Bronchial epithelial cell (primary cell): ENCODE results near the gene PCDHA9. TPM values are rescaled to one million over a fixed set of nuclear protein-coding genes. Genes with fewer than 3 reads are reported as not detected.
"Not testable (repeated sequence)": the region's sequence is repeated elsewhere in the genome, so short reads cannot be mapped to it uniquely, and the experiment has no call there.

Experiments used
- DNase-seq: peaks from one replicate; pipeline ENCODE4 v3.0.0-alpha.2; 2010; ENCODE audit warnings: low read depth
- FAIRE-seq: peaks from 2 replicates; lab custom pipeline; 2011; peaks lifted over from hg19 to GRCh38; lab: Jason Lieb, UNC
- H3K27me3 ChIP-seq: 2 replicates; pipeline ENCODE4 v1.5.1; 2011; ENCODE audit warnings: low read length; ENCODE audit not compliant: control insufficient read depth, insufficient read depth
- H3K36me3 ChIP-seq: 2 replicates; pipeline ENCODE4 v1.5.1; 2011; ENCODE audit warnings: low read length; ENCODE audit not compliant: control insufficient read depth, insufficient read depth
- H3K4me3 ChIP-seq: 2 replicates; pipeline ENCODE4 v1.5.1; 2011; ENCODE audit warnings: mild to moderate bottlenecking, low read depth, low read length, control low read depth
- CTCF ChIP-seq: IDR thresholded peaks from 2 replicates; pipeline ENCODE4 v1.5.1; 2011; ENCODE audit warnings: mild to moderate bottlenecking, moderate library complexity, low read length, control low read depth, inconsistent platforms; ENCODE audit not compliant: insufficient read depth, severe bottlenecking
- total RNA-seq: library from RNA; depleted of rRNA; stranded (reverse); fragments of >200 nt; gene quantifications from 2 replicates; pipeline ENCODE4 v1.2.1, GENCODE V29; 2014

PCDHA9 gene
- total RNA-seq, 1 donor from 2014 or later: under 0.01 TPM

- no peak for FAIRE-seq
- no peak for DNase-seq
- peak; percentile 27 for TF ChIP-seq CTCF
- no peaks in the 10 kb centered on the region for H3K27me3 ChIP-seq
- H3K4me3 ChIP-seq: peak within 1 kb of the TSS; percentile 26
- no peaks in the 10 kb centered on the region for H3K36me3 ChIP-seq
These were observed 41.1 kb upstream of the PCDHA9 start, which contains the start of gene PCDHA4 for GRCh38 chr5:140806834-140807775. TSS of gene PCDHA4 (plus strand) at chr5:140807068.

DNA sequence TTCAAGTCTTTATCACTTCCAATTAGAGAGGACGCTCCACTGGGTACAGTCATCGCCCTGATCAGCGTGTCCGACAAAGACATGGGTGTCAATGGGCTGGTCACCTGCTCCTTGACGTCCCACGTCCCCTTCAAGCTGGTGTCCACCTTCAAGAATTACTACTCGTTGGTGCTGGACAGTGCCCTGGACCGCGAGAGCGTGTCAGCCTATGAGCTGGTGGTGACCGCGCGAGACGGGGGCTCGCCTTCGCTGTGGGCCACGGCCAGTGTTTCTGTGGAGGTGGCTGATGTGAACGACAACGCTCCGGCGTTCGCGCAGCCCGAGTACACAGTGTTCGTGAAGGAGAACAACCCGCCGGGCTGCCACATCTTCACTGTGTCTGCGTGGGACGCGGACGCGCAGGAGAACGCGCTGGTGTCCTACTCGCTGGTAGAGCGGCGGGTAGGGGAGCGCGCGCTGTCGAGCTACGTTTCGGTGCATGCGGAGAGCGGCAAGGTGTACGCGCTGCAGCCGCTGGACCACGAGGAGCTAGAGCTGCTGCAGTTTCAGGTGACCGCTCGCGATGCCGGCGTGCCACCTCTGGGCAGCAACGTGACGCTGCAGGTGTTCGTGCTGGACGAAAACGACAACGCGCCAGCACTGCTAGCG, 39.8 kb upstream of the PCDHA9 start:
- DNase-seq, H3K4me3 ChIP-seq, H3K36me3 ChIP-seq, FAIRE-seq, H3K27me3 ChIP-seq: not testable (repeated sequence)

DNA sequence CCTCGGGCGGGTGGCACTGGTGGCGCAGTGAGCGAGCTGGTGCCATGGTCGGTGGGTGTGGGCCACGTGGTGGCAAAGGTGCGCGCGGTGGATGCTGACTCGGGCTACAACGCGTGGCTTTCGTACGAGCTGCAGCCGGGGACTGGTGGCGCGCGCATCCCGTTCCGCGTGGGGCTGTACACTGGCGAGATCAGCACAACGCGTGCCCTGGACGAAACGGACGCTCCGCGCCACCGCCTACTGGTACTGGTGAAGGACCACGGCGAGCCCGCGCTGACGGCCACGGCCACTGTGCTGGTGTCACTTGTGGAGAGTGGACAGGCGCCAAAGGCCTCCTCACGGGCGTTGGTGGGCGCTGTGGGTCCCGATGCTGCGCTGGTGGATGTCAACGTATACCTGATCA, 39.3 kb upstream of the PCDHA9 start:
- DNase-seq (no peak), FAIRE-seq (no peak)
- H3K4me3 ChIP-seq: no peak overlapping the region
- H3K36me3 ChIP-seq: no peaks in the 10 kb centered on the region
- no peak for TF ChIP-seq CTCF
- no peaks in the 10 kb centered on the region for H3K27me3 ChIP-seq

DNA sequence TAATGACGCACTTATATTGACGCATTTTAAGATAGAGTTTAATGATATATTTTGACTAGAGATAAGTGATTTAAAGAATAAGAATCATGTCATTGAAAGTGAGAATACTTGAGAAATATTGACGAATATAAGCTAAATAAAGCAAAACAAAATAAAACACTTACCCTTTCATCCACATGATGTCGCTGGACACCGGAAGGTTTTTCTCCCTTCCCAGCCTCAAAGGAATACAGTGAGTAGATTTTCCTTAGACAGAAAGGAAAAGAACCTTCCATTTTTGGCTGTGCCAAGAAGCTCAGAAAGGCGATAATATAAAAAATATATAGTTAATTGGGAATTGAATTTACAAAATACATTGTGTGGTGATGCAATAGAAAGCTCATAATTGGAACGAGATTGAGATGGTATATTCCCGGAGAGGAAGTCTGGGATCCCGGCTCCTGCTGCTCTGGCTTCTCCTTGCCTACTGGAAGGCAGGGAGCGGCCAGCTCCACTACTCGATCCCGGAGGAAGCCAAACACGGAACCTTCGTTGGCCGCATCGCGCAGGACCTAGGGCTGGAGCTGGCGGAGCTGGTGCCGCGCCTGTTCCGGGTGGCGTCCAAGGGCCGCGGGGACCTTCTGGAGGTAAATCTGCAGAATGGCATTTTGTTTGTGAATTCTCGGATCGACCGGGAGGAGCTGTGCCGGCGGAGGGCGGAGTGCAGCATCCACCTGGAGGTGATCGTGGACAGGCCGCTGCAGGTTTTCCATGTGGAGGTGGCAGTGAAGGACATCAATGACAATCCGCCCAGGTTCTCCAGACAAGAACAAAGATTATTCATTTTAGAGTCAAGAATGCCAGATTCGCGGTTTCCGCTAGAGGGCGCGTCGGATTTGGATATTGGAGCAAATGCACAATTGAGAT, 26.6 kb upstream of the PCDHA9 start, which contains the start of gene PCDHA5:
Gene PCDHA5 (plus strand): TSS at position 239 of the 906 bp plus-strand sequence.
- no peaks in the 10 kb centered on the region for H3K36me3 ChIP-seq
- FAIRE-seq (no peak), DNase-seq (peak; percentile 13)
- no peak within 1 kb of the TSS for H3K4me3 ChIP-seq
- no peaks in the 10 kb centered on the region for H3K27me3 ChIP-seq
- peak; percentile 35 for TF ChIP-seq CTCF

DNA sequence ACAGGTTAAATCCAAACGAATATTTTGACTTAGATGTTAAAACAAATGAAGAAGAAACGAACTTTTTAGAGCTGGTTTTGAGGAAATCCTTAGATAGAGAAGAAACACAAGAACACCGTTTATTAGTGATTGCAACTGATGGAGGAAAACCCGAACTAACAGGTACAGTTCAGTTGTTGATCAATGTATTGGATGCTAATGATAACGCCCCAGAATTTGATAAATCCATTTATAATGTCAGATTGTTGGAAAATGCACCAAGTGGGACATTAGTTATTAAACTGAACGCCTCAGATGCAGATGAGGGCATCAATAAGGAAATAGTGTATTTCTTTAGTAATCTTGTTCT, 25.9 kb upstream of the PCDHA9 start:
- DNase-seq (no peak), FAIRE-seq (no peak)
- no peak for TF ChIP-seq CTCF
- H3K4me3 ChIP-seq: no peak overlapping the region
- no peaks in the 10 kb centered on the region for H3K36me3 ChIP-seq
- no peaks in the 10 kb centered on the region for H3K27me3 ChIP-seq

GRCh38 chr5:140822969-140823368, 25.2 kb upstream of the PCDHA9 start:
- H3K27me3 ChIP-seq, FAIRE-seq, DNase-seq, H3K4me3 ChIP-seq, H3K36me3 ChIP-seq: not testable (repeated sequence)
